H9 (cell line): Measurements from ENCODE around the gene PEPD. TPM values are rescaled to one million over a fixed set of nuclear protein-coding genes. Genes with fewer than 3 reads are reported as not detected.

Source experiments
- DNase-seq: peaks from one replicate; pipeline ENCODE4 v3.0.0-alpha.2; 2017
- H2AFZ ChIP-seq: one replicate; pipeline ENCODE4 v1.6.1; 2013; ENCODE audit warnings: mild to moderate bottlenecking, low read length, control low read depth, moderate library complexity
- H2AK5ac ChIP-seq: 2 replicates; pipeline ENCODE4 v1.6.1; 2013; ENCODE audit warnings: low read length, control low read depth, mixed read lengths; ENCODE audit not compliant: insufficient read length
- H2BK120ac ChIP-seq: one replicate; pipeline ENCODE4 v1.6.1; 2013; ENCODE audit warnings: low read depth, mild to moderate bottlenecking, low read length, control low read depth, inconsistent platforms; ENCODE audit not compliant: poor library complexity, severe bottlenecking
- H2BK12ac ChIP-seq: 2 replicates; pipeline ENCODE4 v1.6.1; 2013; ENCODE audit warnings: low read length, control low read depth, mixed read lengths, low read depth; ENCODE audit not compliant: insufficient read length
- H2BK15ac ChIP-seq: 2 replicates; pipeline ENCODE4 v1.6.1; 2013; ENCODE audit warnings: low read depth, low read length, control low read depth
- H2BK20ac ChIP-seq: one replicate; pipeline ENCODE4 v1.6.1; 2013; ENCODE audit warnings: low read depth, mild to moderate bottlenecking, low read length, control low read depth, inconsistent platforms; ENCODE audit not compliant: poor library complexity, severe bottlenecking
- H2BK5ac ChIP-seq: 2 replicates; pipeline ENCODE4 v1.6.1; 2013; ENCODE audit warnings: low read length, control low read depth, mixed read lengths; ENCODE audit not compliant: insufficient read length
- H3K14ac ChIP-seq: 2 replicates; pipeline ENCODE4 v1.6.1; 2013; ENCODE audit warnings: low read length, control low read depth; ENCODE audit not compliant: insufficient read depth
- H3K18ac ChIP-seq: 2 replicates; pipeline ENCODE4 v1.6.1; 2013; ENCODE audit warnings: low read depth, mild to moderate bottlenecking, mixed read lengths, low read length, control low read depth; ENCODE audit not compliant: insufficient read length
- H3K23ac ChIP-seq: 2 replicates; pipeline ENCODE4 v1.6.1; 2013; ENCODE audit warnings: low read length, control low read depth, mixed read lengths, low read depth; ENCODE audit not compliant: insufficient read length
- H3K23me2 ChIP-seq: 2 replicates; pipeline ENCODE4 v1.6.1; 2013; ENCODE audit warnings: low read depth, mild to moderate bottlenecking, mixed read lengths, low read length, control low read depth; ENCODE audit not compliant: insufficient read length, poor library complexity, severe bottlenecking
- H3K27ac ChIP-seq: 2 replicates; pipeline ENCODE4 v1.5.1; 2013; ENCODE audit warnings: low read length, control low read depth, mixed read lengths, low read depth; ENCODE audit not compliant: insufficient read length
- H3K27me3 ChIP-seq: 2 replicates; pipeline ENCODE4 v1.6.1; 2013; ENCODE audit warnings: low read length, control low read depth, inconsistent platforms; ENCODE audit not compliant: insufficient read depth
- H3K4ac ChIP-seq: 2 replicates; pipeline ENCODE4 v1.6.1; 2013; ENCODE audit warnings: low read depth, mild to moderate bottlenecking, control low read depth, inconsistent platforms, low read length, moderate library complexity
- H3K4me1 ChIP-seq: 2 replicates; pipeline ENCODE4 v1.6.1; 2013; ENCODE audit warnings: low read length, control low read depth, inconsistent platforms; ENCODE audit not compliant: insufficient read depth
- H3K4me2 ChIP-seq: 2 replicates; pipeline ENCODE4 v1.6.1; 2013; ENCODE audit warnings: low read length, control low read depth, mixed read lengths; ENCODE audit not compliant: insufficient read length, insufficient read depth
- H3K56ac ChIP-seq: 2 replicates; pipeline ENCODE4 v1.6.1; 2013; ENCODE audit warnings: low read depth, mild to moderate bottlenecking, mixed read lengths, low read length, control low read depth; ENCODE audit not compliant: insufficient read length
- H3K79me1 ChIP-seq: 2 replicates; pipeline ENCODE4 v1.6.1; 2013; ENCODE audit warnings: low read depth, mild to moderate bottlenecking, moderate library complexity, low read length, control low read depth, inconsistent platforms; ENCODE audit not compliant: insufficient read depth, poor library complexity, severe bottlenecking
- H3K79me2 ChIP-seq: 2 replicates; pipeline ENCODE4 v1.6.1; 2013; ENCODE audit warnings: low read length, control low read depth, inconsistent platforms; ENCODE audit not compliant: insufficient read depth
- H3K9ac ChIP-seq: 2 replicates; pipeline ENCODE4 v1.6.1; 2013; ENCODE audit warnings: low read length, control low read depth, mixed read lengths; ENCODE audit not compliant: insufficient read length; ENCODE audit errors: extremely low read depth
- H3K9me3 ChIP-seq: one replicate; pipeline ENCODE4 v1.6.1; 2013; ENCODE audit warnings: low read depth, low read length, inconsistent platforms; ENCODE audit not compliant: control insufficient read depth
- H3T11ph ChIP-seq: one replicate; pipeline ENCODE4 v1.6.1; 2013; ENCODE audit warnings: mild to moderate bottlenecking, low read length, control low read depth, inconsistent platforms
- H4K20me1 ChIP-seq: one replicate; pipeline ENCODE4 v1.6.1; 2013; ENCODE audit not compliant: control insufficient read depth, insufficient read length, insufficient read depth
- H4K5ac ChIP-seq: 2 replicates; pipeline ENCODE4 v1.6.1; 2013; ENCODE audit warnings: low read depth, mild to moderate bottlenecking, mixed read lengths, low read length, control low read depth; ENCODE audit not compliant: insufficient read length
- H4K8ac ChIP-seq: replicated peaks from 2 replicates; pipeline ENCODE4 v1.6.1; 2013; ENCODE audit warnings: low read length, control low read depth, mixed read lengths, low read depth; ENCODE audit not compliant: insufficient read length
- H4K91ac ChIP-seq: 2 replicates; pipeline ENCODE4 v1.6.1; 2013; ENCODE audit warnings: low read depth, mild to moderate bottlenecking, moderate library complexity, mixed read lengths, low read length, control low read depth; ENCODE audit not compliant: insufficient read length
- H3K27ac Mint-ChIP-seq, 3 experiments: 2 replicates in 2 of 3; 3 replicates in 1 of 3; pipeline ENCODE4 v1.8.0; 2020 to 2021; ENCODE audit warnings: mixed read lengths in 3 of 3, mild to moderate bottlenecking in 1 of 3, moderate library complexity in 1 of 3
- H3K27me3 Mint-ChIP-seq: 2 replicates; pipeline ENCODE4 v1.8.0; 2021; ENCODE audit warnings: low read depth, mild to moderate bottlenecking, moderate library complexity, mixed read lengths
- H3K36me3 Mint-ChIP-seq, 3 experiments: 2 replicates in 2 of 3; 3 replicates in 1 of 3; pipeline ENCODE4 v1.8.0; 2020 to 2021; ENCODE audit warnings: low read depth in 3 of 3, mixed read lengths in 3 of 3; ENCODE audit not compliant: insufficient read depth in 1 of 3
- H3K4me1 Mint-ChIP-seq, 2 experiments: 2 replicates each; pipeline ENCODE4 v1.8.0; 2020; ENCODE audit warnings: mixed read lengths in 2 of 2
- H3K4me3 Mint-ChIP-seq, 2 experiments: 2 replicates in 1 of 2; 3 replicates in 1 of 2; pipeline ENCODE4 v1.8.0; 2020 to 2021; ENCODE audit warnings: mild to moderate bottlenecking in 2 of 2, mixed read lengths in 2 of 2, moderate library complexity in 1 of 2
- H3K9me3 Mint-ChIP-seq, 2 experiments: 2 replicates in 1 of 2; 3 replicates in 1 of 2; pipeline ENCODE4 v1.8.0; 2020; ENCODE audit warnings: mild to moderate bottlenecking in 2 of 2, mixed read lengths in 2 of 2, moderate library complexity in 1 of 2
- WGBS: extraction: QIAGEN DNeasy Blood & Tissue Kit; methylation state at CpG from one replicate; pipeline ENCODE4 v1.1.7; 2013; ENCODE audit warnings: missing lambda C conversion rate, low lambda C conversion rate, mixed read lengths; ENCODE audit not compliant: insufficient read length; ENCODE audit errors: extremely low coverage; 5-methylcytosine and 5-hydroxymethylcytosine counted together
- total RNA-seq: library from RNA; stranded (reverse); gene quantifications from 2 replicates; pipeline ENCODE4 v1.2.1, GENCODE V29; 2021
- TF ChIP-seq, protein P1 (sequence below): fragments of 200-600 bp; sonication (generic); conservative IDR thresholded peaks from 3 replicates; pipeline ENCODE4 v1.8.0; 2021; ENCODE audit warnings: antibody characterized with exemption, mild to moderate bottlenecking

Gene PEPD
- total RNA-seq, 1 experiment from 2014 or later: 52.8 TPM

DNA sequence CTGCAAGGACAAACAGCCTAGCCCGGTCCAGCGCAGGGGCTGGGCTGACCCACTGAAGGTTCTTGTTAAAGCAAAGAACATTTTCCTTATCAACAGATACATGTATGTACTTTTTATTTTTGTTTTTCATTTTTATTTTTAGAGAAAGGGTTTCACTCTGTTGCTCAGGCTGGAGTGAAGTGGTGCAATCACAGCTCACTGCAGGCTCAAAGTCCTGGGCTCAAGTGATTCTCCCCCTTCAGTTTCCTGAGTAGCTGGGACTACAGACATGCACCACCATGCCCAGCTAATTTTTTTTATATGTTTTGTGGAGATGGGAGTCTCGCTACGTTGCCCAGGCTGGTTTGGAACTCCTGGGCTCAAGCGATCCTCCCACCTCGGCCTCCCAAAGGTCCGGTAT is 100.2 kb downstream of the PEPD start:
- Histone ChIP-seq H3K56ac (no peak overlapping the region), H2BK120ac (no peak overlapping the region), H3K9ac (no peak overlapping the region), H2BK20ac (no peak overlapping the region), H3K4me2 (no peak overlapping the region), H3K27ac (no peak overlapping the region), H2BK15ac (no peak overlapping the region), H4K5ac (no peak overlapping the region), H3K79me1 (no peaks in the 10 kb centered on the region), H3K9me3 (no peaks in the 10 kb centered on the region), H3K18ac (no peak overlapping the region), H3K27me3 (no peaks in the 10 kb centered on the region), H4K20me1 (no peaks in the 10 kb centered on the region), H2AFZ (no peak overlapping the region), H3K4ac (no peak overlapping the region), H3K79me2 (no peaks in the 10 kb centered on the region), H2BK5ac (no peak overlapping the region), H3K14ac (no peak overlapping the region), H3T11ph (no peak overlapping the region), H3K4me1 (no peaks in the 10 kb centered on the region), H3K23ac (no peak overlapping the region), H4K8ac (no peak overlapping the region), H2BK12ac (no peak overlapping the region), H2AK5ac (no peak overlapping the region), H3K23me2 (no peaks in the 10 kb centered on the region), H4K91ac (no peak overlapping the region)
- no peak for DNase-seq
- Mint-ChIP-seq H3K9me3 (no peaks in the 10 kb centered on the region), H3K36me3 (peaks cover 0 to 3% (median 0%) of the 10 kb centered on the region in 3 experiments; a peak in 1 of 7 replicates), H3K27me3 (no peaks in the 10 kb centered on the region), H3K4me1 (peaks cover 3 to 14% of the 10 kb centered on the region in 2 experiments), H3K27ac (no peak overlapping the region), H3K4me3 (no peak overlapping the region)
- TF ChIP-seq, protein P1, sequence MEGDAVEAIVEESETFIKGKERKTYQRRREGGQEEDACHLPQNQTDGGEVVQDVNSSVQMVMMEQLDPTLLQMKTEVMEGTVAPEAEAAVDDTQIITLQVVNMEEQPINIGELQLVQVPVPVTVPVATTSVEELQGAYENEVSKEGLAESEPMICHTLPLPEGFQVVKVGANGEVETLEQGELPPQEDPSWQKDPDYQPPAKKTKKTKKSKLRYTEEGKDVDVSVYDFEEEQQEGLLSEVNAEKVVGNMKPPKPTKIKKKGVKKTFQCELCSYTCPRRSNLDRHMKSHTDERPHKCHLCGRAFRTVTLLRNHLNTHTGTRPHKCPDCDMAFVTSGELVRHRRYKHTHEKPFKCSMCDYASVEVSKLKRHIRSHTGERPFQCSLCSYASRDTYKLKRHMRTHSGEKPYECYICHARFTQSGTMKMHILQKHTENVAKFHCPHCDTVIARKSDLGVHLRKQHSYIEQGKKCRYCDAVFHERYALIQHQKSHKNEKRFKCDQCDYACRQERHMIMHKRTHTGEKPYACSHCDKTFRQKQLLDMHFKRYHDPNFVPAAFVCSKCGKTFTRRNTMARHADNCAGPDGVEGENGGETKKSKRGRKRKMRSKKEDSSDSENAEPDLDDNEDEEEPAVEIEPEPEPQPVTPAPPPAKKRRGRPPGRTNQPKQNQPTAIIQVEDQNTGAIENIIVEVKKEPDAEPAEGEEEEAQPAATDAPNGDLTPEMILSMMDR: no peak
- no CpG with 5 or more reads among the region's 7 CpGs for WGBS
